ENCODE measurements around the gene THOC5. TPM values are rescaled to one million over a fixed set of nuclear protein-coding genes. Genes with fewer than 3 reads are reported as not detected.
"Not testable (repeated sequence)": the region's sequence is repeated elsewhere in the genome, so short reads cannot be mapped to it uniquely, and the experiment has no call there.

Gene THOC5
- total RNA-seq, 4 donors from 2014 or later = 22.4 to 43.7 (median 27.0) TPM

DNA sequence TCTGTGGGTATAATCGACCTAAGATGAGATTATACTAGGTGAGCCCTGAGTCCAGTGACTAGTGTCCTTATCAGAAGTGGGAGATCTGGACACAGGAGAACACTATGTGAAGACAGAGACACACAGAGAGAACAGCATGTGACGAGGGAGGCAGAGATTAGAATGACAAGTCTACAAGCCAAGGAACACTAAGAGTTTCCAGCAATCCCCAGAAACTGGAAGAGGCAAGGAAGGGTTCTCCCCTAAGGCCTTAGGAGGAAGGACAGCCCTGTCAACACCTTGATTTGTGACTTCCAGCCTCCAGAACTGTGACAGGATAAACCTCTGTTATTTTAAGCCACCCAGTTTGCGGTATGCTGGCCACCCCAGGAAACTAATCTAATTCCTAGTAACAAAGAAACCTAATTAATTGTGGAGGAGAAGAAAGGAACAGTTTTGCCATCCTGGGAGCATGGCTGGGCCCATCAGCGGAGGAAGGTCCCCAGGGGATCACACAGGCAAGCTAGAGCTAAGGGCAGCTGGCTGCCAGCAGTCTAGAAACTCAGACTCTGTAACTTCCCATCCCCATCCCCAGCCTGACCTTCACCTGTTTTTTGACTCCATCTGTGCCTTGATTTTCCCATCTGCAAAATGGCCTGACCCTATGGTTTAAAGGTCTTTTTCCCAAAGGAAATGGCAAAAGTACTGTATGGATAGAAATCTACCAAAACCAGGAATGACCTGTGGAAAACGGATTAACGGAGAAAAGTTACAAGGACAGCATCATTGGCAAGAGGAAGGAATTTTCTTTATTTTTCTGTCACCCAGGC lies 10.3 kb upstream of the THOC5 start:
- no peaks in the 10 kb centered on the region for H3K4me1 ChIP-seq
- no peaks in the 10 kb centered on the region for H3K9me3 ChIP-seq
- intact Hi-C loops (cut with DNase I; ENCODE audit: low total_unique reads) (loop anchor here (5.0 kb wide), 1 partner anchor 567 kb away; no protein-coding TSS in a partner anchor), in situ Hi-C loops (cut with MboI; ENCODE audit: low pct_ligation_motif_present in 1 of 4, low pct_unique_long_range_greater_than_20kb in 1 of 4, low sequenced_read_pairs in 3 of 4) (no loop called here)
- H3K27ac ChIP-seq = no peak overlapping the region
- WGBS, 2 donors (ENCODE audit: low coverage in 1 of 2) = 80 to 89% methylated on average over 2 to 6 of the region's 6 CpGs
- peaks cover 0 to 1% (median 0%) of the 10 kb centered on the region in 4 donors for H3K36me3 ChIP-seq
- no peak for DNase-seq
- H3K4me3 ChIP-seq = no peak overlapping the region
- TF ChIP-seq, protein P1, sequence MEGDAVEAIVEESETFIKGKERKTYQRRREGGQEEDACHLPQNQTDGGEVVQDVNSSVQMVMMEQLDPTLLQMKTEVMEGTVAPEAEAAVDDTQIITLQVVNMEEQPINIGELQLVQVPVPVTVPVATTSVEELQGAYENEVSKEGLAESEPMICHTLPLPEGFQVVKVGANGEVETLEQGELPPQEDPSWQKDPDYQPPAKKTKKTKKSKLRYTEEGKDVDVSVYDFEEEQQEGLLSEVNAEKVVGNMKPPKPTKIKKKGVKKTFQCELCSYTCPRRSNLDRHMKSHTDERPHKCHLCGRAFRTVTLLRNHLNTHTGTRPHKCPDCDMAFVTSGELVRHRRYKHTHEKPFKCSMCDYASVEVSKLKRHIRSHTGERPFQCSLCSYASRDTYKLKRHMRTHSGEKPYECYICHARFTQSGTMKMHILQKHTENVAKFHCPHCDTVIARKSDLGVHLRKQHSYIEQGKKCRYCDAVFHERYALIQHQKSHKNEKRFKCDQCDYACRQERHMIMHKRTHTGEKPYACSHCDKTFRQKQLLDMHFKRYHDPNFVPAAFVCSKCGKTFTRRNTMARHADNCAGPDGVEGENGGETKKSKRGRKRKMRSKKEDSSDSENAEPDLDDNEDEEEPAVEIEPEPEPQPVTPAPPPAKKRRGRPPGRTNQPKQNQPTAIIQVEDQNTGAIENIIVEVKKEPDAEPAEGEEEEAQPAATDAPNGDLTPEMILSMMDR (IDR thresholded peaks at IDR 0.05) = no peak
- TF ChIP-seq EP300 (IDR thresholded peaks at IDR 0.05; ENCODE audit: low read depth) (no peak), POLR2A (IDR thresholded peaks at IDR 0.05) (no peak), POLR2AphosphoS5 (IDR thresholded peaks at IDR 0.05) (no peak)
- H3K27me3 ChIP-seq = no peaks in the 10 kb centered on the region

DNA sequence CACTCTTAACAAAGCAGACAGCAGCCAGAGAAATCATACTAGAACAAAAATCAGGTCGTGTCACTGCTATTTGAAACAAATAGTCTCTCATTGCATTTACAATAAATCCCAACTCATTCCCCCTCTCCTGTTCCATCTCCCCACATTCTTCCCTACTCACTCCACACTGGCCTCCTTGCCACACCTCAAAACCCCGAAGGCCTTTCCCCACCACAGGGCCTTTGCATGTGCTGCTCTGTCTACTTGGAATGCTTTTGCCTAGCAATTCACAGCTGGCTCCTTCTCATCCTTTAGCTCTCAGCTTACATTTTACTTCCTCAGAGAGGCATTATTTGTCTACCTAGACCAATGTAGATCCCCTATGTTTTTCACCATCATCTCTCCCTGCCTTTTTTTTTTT lies 6.3 kb upstream of the THOC5 start:
- Histone ChIP-seq H3K27me3 (no peaks in the 10 kb centered on the region), H3K9me3 (no peaks in the 10 kb centered on the region), H3K4me1 (no peaks in the 10 kb centered on the region), H3K36me3 (peaks cover 0 to 17% (median 3%) of the 10 kb centered on the region in 4 donors), H3K4me3 (no peak overlapping the region), H3K27ac (no peak overlapping the region)
- intact Hi-C loops (cut with DNase I; ENCODE audit: low total_unique reads) (loop anchor here (5.0 kb wide), 1 partner anchor 563 kb away; no protein-coding TSS in a partner anchor), in situ Hi-C loops (cut with MboI; ENCODE audit: low pct_ligation_motif_present in 1 of 4, low pct_unique_long_range_greater_than_20kb in 1 of 4, low sequenced_read_pairs in 3 of 4) (no loop called here)
- no peak for DNase-seq
- 83 to 94% methylated on average over 2 of the region's 2 CpGs for WGBS, 2 donors (ENCODE audit: low coverage in 1 of 2)
- TF ChIP-seq, protein P1 (IDR thresholded peaks at IDR 0.05) = no peak
- TF ChIP-seq POLR2AphosphoS5 (IDR thresholded peaks at IDR 0.05) (no peak), POLR2A (IDR thresholded peaks at IDR 0.05) (no peak), EP300 (IDR thresholded peaks at IDR 0.05; ENCODE audit: low read depth) (no peak)

DNA sequence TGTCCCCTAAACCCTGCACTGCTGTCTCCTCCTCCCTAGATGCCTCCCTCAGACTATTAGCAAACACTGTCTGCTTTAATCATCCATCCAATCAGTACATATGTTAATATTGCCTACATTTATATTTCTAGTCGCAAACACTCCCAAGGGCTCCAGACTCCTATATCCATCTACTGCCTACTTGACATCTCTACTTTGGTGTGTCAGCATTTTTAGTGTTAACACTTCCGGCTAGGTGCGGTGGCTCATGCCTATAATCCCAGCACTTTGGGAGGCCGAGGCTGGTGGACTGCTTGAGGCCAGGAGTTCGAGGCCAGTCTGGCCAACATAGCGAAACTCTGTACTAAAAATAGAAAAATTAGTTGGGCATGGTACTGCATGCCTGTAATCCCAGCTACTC lies 5.5 kb upstream of the THOC5 start:
- Histone ChIP-seq H3K4me1 (peaks cover 4 to 6% (median 5%) of the 10 kb centered on the region in 4 donors), H3K27me3 (no peaks in the 10 kb centered on the region), H3K36me3 (peaks cover 0 to 17% (median 3%) of the 10 kb centered on the region in 4 donors), H3K9me3 (no peaks in the 10 kb centered on the region), H3K4me3 (no peak overlapping the region), H3K27ac (no peak overlapping the region)
- intact Hi-C loops (cut with DNase I; ENCODE audit: low total_unique reads) = no loop called here
- in situ Hi-C loops (cut with MboI; ENCODE audit: low pct_ligation_motif_present in 1 of 4, low pct_unique_long_range_greater_than_20kb in 1 of 4, low sequenced_read_pairs in 3 of 4) = no loop called here
- no peak for DNase-seq
- TF ChIP-seq, protein P1 (IDR thresholded peaks at IDR 0.05) = no peak
- TF ChIP-seq POLR2AphosphoS5 (IDR thresholded peaks at IDR 0.05) (no peak), POLR2A (IDR thresholded peaks at IDR 0.05) (no peak), EP300 (IDR thresholded peaks at IDR 0.05; ENCODE audit: low read depth) (no peak)
- 98% methylated on average over 6 of the region's 6 CpGs; no CpG with 5 or more reads in 1 of the 2 donors for WGBS, 2 donors (ENCODE audit: low coverage in 1 of 2)

DNA sequence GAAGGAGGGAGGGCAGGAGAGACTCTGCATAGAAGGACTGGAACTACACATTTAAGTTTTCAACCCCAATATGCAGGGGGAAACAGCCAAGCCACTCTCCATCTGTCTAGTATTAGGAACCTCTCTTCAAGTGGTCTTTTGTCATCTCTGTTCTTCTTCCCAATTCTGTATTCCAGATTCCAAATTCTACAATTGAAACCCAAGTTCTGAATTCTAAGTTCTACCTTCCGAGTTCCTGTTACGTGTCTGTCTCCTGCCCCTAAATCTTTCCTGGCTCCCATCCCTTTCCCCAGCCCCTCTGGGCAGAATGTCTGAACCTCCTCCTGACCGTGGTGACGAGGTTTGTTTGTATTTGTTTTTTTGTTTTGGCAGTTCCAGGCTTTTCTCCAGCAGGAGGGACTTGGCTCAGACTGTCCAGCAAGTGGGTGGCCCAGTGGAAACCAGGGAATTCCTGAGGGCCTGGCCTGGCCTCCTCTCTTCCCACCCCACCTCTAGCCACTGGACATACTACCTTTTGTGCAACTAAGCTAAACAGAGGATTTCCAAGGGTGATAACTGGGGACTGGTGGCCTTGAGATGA lies 1.6 kb upstream of the THOC5 start:
- in situ Hi-C loops (cut with MboI; ENCODE audit: low pct_ligation_motif_present in 1 of 4, low pct_unique_long_range_greater_than_20kb in 1 of 4, low sequenced_read_pairs in 3 of 4) = no loop called here
- H3K4me1 ChIP-seq = peaks cover 4 to 10% (median 6%) of the 10 kb centered on the region in 4 donors
- H3K27ac ChIP-seq = peak overlapping the region in 3 of 4 donors; percentile 0 to 88 (median 84)
- WGBS, 2 donors (ENCODE audit: low coverage in 1 of 2) = 66 to 88% methylated on average over 4 of the region's 4 CpGs
- no peaks in the 10 kb centered on the region for H3K9me3 ChIP-seq
- no peaks in the 10 kb centered on the region for H3K27me3 ChIP-seq
- peak; percentile 11 for DNase-seq
- intact Hi-C loops (cut with DNase I; ENCODE audit: low total_unique reads) = no loop called here
- peaks cover 0 to 17% (median 3%) of the 10 kb centered on the region in 4 donors for H3K36me3 ChIP-seq
- TF ChIP-seq, protein P1 (IDR thresholded peaks at IDR 0.05) = no peak
- TF ChIP-seq POLR2AphosphoS5 (IDR thresholded peaks at IDR 0.05) (no peak), EP300 (IDR thresholded peaks at IDR 0.05; ENCODE audit: low read depth) (no peak), POLR2A (IDR thresholded peaks at IDR 0.05) (no peak)
- no peak overlapping the region for H3K4me3 ChIP-seq

DNA sequence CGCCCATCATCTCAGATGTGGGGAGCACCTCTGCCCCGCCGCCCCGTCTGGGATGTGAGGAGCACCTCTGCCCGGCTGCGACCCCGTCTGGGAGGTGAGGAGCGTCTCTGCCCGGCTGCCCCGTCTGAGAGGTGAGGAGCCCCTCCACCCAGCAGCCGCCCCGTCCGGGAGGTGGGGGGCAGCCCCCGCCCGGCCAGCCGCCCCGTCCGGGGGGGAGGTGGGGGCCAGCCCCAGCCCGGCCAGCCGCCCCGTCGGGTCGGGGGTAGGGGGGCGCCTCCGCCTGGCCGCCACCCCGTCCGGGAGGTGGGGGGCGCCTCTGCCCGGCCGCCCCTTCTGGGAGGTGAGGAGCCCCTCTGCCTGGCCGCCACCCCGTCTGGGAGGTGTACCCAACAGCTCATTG lies 1.2 kb downstream of the THOC5 start:
- peaks cover 0 to 21% (median 7%) of the 10 kb centered on the region in 4 donors for H3K36me3 ChIP-seq
- in situ Hi-C loops (cut with MboI; ENCODE audit: low pct_ligation_motif_present in 1 of 4, low pct_unique_long_range_greater_than_20kb in 1 of 4, low sequenced_read_pairs in 3 of 4); H3K9me3 ChIP-seq; H3K27ac ChIP-seq; DNase-seq; H3K27me3 ChIP-seq; intact Hi-C loops (cut with DNase I; ENCODE audit: low total_unique reads): not testable (repeated sequence)
- peak overlapping the region in 1 of 4 donors; percentile 88 for H3K4me3 ChIP-seq
- peaks cover 4 to 10% (median 6%) of the 10 kb centered on the region in 4 donors for H3K4me1 ChIP-seq
- 93% methylated on average over 11 of the region's 33 CpGs; no CpG with 5 or more reads in 1 of the 2 donors for WGBS, 2 donors (ENCODE audit: low coverage in 1 of 2)

Measured in transverse colon (tissue), 4 donors.